Occipital lobe (tissue), 2 donors: ENCODE measurements around the gene SLC35F3. TPM values are rescaled to one million over a fixed set of nuclear protein-coding genes. Genes with fewer than 3 reads are reported as not detected.

Experiments used
- DNase-seq: peaks from one replicate; lab custom pipeline; 2025; lab: John Stamatoyannopoulos, UW
- total RNA-seq: library from RNA; depleted of rRNA; stranded (reverse); fragments of >200 nt; gene quantifications from one replicate; pipeline ENCODE4 v1.2.3, GENCODE V29; 2014

The SLC35F3 gene
- total RNA-seq, 1 donor from 2014 or later, result 0.78 TPM

- DNase-seq, result no peak
Measured at GRCh38 chr1:234218078-234218477, 313.6 kb downstream of the SLC35F3 start.

- no peak for DNase-seq
Measured at GRCh38 chr1:234219711-234220110, 315.2 kb downstream of the SLC35F3 start.

- no peak for DNase-seq
Measured at GRCh38 chr1:234221601-234222000, 317.1 kb downstream of the SLC35F3 start.

GRCh38 chr1:234222561-234223280, 318.2 kb downstream of the SLC35F3 start:
- DNase-seq, result no peak

- no peak for DNase-seq
Measured at GRCh38 chr1:234226113-234226818, 321.8 kb downstream of the SLC35F3 start.

GRCh38 chr1:234226819-234227165, 322.3 kb downstream of the SLC35F3 start:
- DNase-seq, result no peak

- DNase-seq, result no peak
Measured at GRCh38 chr1:234229581-234230387, 325.3 kb downstream of the SLC35F3 start.

GRCh38 chr1:234230414-234230862, 326.0 kb downstream of the SLC35F3 start:
- no peak for DNase-seq

GRCh38 chr1:234231061-234231892, 326.8 kb downstream of the SLC35F3 start:
- DNase-seq, result no peak

- no peak for DNase-seq
Measured at GRCh38 chr1:234231893-234232276, 327.4 kb downstream of the SLC35F3 start.

- DNase-seq, result no peak
Measured at GRCh38 chr1:234234199-234234598, 329.7 kb downstream of the SLC35F3 start.

- no peak for DNase-seq
Measured at GRCh38 chr1:234235434-234235881, 331.0 kb downstream of the SLC35F3 start.

GRCh38 chr1:234237393-234237792, 332.9 kb downstream of the SLC35F3 start:
- DNase-seq, result no peak

GRCh38 chr1:234238060-234238459, 333.6 kb downstream of the SLC35F3 start:
- DNase-seq, result no peak

GRCh38 chr1:234239515-234239914, 335.0 kb downstream of the SLC35F3 start:
- no peak for DNase-seq

- DNase-seq, result no peak
Measured at GRCh38 chr1:234239936-234240335, 335.5 kb downstream of the SLC35F3 start.

GRCh38 chr1:234240680-234241079, 336.2 kb downstream of the SLC35F3 start:
- no peak for DNase-seq

- no peak for DNase-seq
Measured at GRCh38 chr1:234241941-234242490, 337.5 kb downstream of the SLC35F3 start.

GRCh38 chr1:234243521-234244260, 339.2 kb downstream of the SLC35F3 start:
- no peak for DNase-seq

- no peak for DNase-seq
Measured at GRCh38 chr1:234244482-234244881, 340.0 kb downstream of the SLC35F3 start.
